Upper lobe of left lung (tissue), 4 donors: ENCODE results near the gene CES4A.

Experiments used
- POLR2A ChIP-seq, 4 donors: fragments of 450-650 bp; IDR thresholded peaks; one replicate each; pipeline ENCODE4 v1.5.1; 2016 to 2017; ENCODE audit warnings: antibody characterized with exemption in 4 of 4, mild to moderate bottlenecking in 2 of 4
- POLR2AphosphoS5 ChIP-seq, 2 donors: sonication (generic); formaldehyde crosslinking; IDR thresholded peaks; one replicate each; pipeline ENCODE4 v1.5.1; 2017; ENCODE audit warnings: antibody characterized with exemption in 2 of 2

- no peak for TF ChIP-seq POLR2AphosphoS5 (IDR thresholded peaks at IDR 0.05)
- no peak for TF ChIP-seq POLR2A (IDR thresholded peaks at IDR 0.05)
Observed at GRCh38 chr16:67027046-67027445, 38.7 kb downstream of the CES4A start.
